GM12878 (cell line): Measurements from ENCODE around the gene RNF112. TPM values are rescaled to one million over a fixed set of nuclear protein-coding genes. Genes with fewer than 3 reads are reported as not detected.

Experiments
- BACH1 ChIP-seq: fragments of 450-650 bp; IDR thresholded peaks from 2 replicates; pipeline ENCODE4 v1.6.1; 2017; ENCODE audit warnings: mild to moderate bottlenecking, borderline replicate concordance
- CHD2 ChIP-seq: IDR thresholded peaks from 2 replicates; pipeline ENCODE4 v1.6.1; 2011; ENCODE audit warnings: low read depth, low read length, improper control_type of control experiment, borderline replicate concordance
- CREB1 ChIP-seq: IDR thresholded peaks from 2 replicates; pipeline ENCODE4 v1.6.1; 2012; ENCODE audit warnings: low read depth, mild to moderate bottlenecking, inconsistent platforms
- MYC ChIP-seq: IDR thresholded peaks from 2 replicates; pipeline ENCODE4 v1.6.1; 2011; ENCODE audit warnings: mild to moderate bottlenecking, low read length, moderate library complexity, inconsistent platforms; ENCODE audit not compliant: insufficient read depth, insufficient replicate concordance, insufficient read length, severe bottlenecking
- POLR2AphosphoS5 ChIP-seq: IDR thresholded peaks from 2 replicates; pipeline ENCODE4 v1.6.1; 2011; ENCODE audit warnings: mild to moderate bottlenecking, low read length, inconsistent platforms
- POU2F2 ChIP-seq: IDR thresholded peaks from 3 replicates; pipeline ENCODE4 v1.6.1; 2011; ENCODE audit warnings: low read depth, mild to moderate bottlenecking, low read length, borderline replicate concordance
- SIN3A ChIP-seq: IDR thresholded peaks from 2 replicates; pipeline ENCODE4 v1.6.1; 2012; ENCODE audit warnings: low read depth, low read length, improper control_type of control experiment
- SMAD1 ChIP-seq: fragments of 450-650 bp; IDR thresholded peaks from 2 replicates; pipeline ENCODE4 v1.6.1; 2018; ENCODE audit warnings: mild to moderate bottlenecking, low read depth; ENCODE audit not compliant: partially characterized antibody
- TCF3 ChIP-seq: IDR thresholded peaks from 2 replicates; pipeline ENCODE4 v1.6.1; 2012; ENCODE audit warnings: low read depth, mild to moderate bottlenecking, low read length, borderline replicate concordance; ENCODE audit not compliant: insufficient read depth
- YY1 ChIP-seq: IDR thresholded peaks from 2 replicates; pipeline ENCODE4 v1.6.1; 2011; ENCODE audit warnings: low read depth, mild to moderate bottlenecking, low read length
- polyA plus RNA-seq, 11 experiments: library from polyadenylated mRNA; depleted of rRNA in 4 of 11; unstranded in 6 of 11; stranded (reverse) in 5 of 11; fragments of >200 nt; fragmentation: Nextera tagmentation in 4 of 11; fragmentation: Illumina TruSeq in 1 of 11; extraction: Ambion mirVana in 4 of 11; extraction: Trizol in 1 of 11; gene quantifications; 1 replicate in 1 of 11; 2 replicates in 10 of 11; pipeline versions ENCODE4 v1.2.1 to v1.2.3, GENCODE V29; 2011 to 2016; ENCODE audit warnings: inconsistent platforms in 2 of 11, missing spikeins in 2 of 11, low read depth in 1 of 11
- total RNA-seq, 4 experiments: library from RNA; depleted of rRNA in 3 of 4; stranded (reverse); fragments of >200 nt in 3 of 4; fragmentation: Illumina TruSeq in 1 of 4; extraction: Trizol in 1 of 4; gene quantifications; 2 replicates each; pipeline versions ENCODE4 v1.2.1 to v1.2.3, GENCODE V29; 2013 to 2021
- TF ChIP-seq, protein P1 (sequence below): fragments of 450-650 bp; IDR thresholded peaks from 2 replicates; pipeline ENCODE4 v1.6.1; 2017; ENCODE audit warnings: mild to moderate bottlenecking

RNF112 gene
- total and polyA plus RNA-seq, 10 of the 15 experiments (the other 5 are each of a cell fraction or from before 2014, with no cell fraction given), result not detected

DNA sequence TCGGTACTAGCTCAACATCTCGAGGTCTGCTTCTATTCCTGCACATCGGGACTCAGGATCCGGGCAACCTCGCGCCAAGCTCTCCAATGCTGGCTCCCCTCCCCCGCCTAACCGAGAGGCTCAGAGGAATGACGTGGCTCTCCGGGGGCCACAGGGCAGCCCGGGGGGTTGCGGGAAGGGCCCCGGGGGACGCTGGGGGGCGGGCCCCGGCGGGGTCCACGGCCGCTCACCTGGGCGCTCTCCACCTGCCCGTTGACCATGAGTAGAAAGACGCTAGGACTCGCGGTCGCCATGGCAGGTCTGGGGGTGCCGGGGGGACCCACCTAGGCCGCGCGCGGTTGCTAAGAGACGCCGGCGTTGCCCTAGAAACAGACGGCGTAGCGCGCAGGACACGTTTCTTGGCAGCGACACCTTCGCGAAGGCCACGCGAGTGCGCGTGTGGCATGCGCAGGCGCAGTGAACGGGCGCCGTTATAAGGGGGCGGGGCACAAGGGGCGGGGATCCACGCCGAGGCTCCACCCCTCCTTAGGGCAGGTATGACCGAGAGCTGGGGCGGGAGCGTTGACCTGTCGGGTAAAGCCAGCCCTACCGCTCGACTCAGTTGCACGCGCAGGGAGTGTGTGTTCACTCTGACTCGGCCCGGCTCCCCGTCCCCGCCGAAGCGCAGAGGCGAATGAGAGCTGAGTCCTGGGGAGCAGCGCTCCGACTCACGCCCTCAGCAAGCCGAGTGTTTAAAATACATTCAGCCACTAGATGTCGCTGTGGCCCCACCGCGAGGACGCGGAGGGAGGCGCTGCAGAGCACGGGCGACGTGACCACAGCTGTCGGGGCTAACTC lies 48.5 kb upstream of the RNF112 start, which contains the start of gene B9D1 (continued):
- TF ChIP-seq, protein P1, sequence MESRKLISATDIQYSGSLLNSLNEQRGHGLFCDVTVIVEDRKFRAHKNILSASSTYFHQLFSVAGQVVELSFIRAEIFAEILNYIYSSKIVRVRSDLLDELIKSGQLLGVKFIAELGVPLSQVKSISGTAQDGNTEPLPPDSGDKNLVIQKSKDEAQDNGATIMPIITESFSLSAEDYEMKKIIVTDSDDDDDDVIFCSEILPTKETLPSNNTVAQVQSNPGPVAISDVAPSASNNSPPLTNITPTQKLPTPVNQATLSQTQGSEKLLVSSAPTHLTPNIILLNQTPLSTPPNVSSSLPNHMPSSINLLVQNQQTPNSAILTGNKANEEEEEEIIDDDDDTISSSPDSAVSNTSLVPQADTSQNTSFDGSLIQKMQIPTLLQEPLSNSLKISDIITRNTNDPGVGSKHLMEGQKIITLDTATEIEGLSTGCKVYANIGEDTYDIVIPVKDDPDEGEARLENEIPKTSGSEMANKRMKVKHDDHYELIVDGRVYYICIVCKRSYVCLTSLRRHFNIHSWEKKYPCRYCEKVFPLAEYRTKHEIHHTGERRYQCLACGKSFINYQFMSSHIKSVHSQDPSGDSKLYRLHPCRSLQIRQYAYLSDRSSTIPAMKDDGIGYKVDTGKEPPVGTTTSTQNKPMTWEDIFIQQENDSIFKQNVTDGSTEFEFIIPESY, result no peak
- TF ChIP-seq POU2F2, result peak; percentile 41; the same call in 1 of the 3 replicates
- TF ChIP-seq CREB1, result peak; percentile 85
- peak; percentile 55; the same call in 1 of the 2 replicates for TF ChIP-seq YY1
- TF ChIP-seq SMAD1, result no peak
- TF ChIP-seq CHD2, result peak; percentile 31; the same call in 1 of the 2 replicates
- TF ChIP-seq MYC, result peak; percentile 49
- 0 out of 2 replicates have a peak, but pooled peaks have one; percentile 11 for TF ChIP-seq BACH1
- no peak for TF ChIP-seq POLR2AphosphoS5
- TF ChIP-seq SIN3A, result 0 out of 2 replicates have a peak, but pooled peaks have one; percentile 53
- 0 out of 2 replicates have a peak, but pooled peaks have one; percentile 64 for TF ChIP-seq TCF3
- TF ChIP-seq, all 136 proteins: peak for 35
